NCI-H82 treated with DMSO at 0.1 percent for 48 hours (cell line): ENCODE data around the gene CGB1.

Experiments
- DNase-seq: peaks from one replicate; lab custom pipeline; 2025; ENCODE audit not compliant: unreplicated experiment; lab: John Stamatoyannopoulos, UW

Gene CGB1

DNA sequence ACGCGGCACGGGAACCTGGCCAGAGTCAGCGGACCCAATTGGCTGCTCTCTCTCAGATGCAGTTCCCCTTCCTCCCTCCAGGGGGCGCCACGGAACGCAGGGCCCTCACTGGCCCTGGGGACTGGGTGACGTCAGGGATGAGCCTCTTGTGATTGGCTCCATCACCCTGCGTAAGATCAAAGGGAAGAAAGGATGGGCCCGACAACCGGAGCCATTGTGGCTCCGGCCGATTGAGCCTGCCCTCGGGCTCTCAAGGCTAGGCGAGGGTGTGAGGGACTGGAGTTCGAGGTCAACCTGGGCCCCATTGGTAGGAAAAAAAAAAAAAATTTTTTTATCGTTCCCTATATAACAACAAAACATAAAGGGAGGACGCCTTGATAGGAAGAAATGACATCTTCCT is at the start of gene CGB1:
Gene CGB1, minus strand, starts transcription at position 81 of the 400 bp plus-strand sequence. CDS start 184 bp downstream, outside the sequence.
- DNase-seq = peak; percentile 57

DNA sequence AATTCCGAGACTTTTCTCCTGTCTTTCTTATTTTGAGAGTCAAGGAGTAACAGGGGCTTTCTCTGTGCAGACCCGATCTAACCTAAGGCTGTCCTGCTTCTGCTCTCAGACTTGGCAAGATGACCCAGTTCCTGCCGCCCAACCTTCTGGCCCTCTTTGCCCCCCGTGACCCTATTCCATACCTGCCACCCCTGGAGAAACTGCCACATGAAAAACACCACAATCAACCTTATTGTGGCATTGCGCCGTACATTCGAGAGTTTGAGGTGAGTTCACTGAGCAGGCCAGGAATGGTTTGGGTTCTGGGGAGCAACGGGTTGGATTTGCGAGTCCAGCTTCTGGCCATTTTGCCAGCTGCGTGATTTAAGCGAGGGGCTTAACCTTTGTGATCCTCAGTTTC is 49.6 kb upstream of the CGB1 start:
- no peak for DNase-seq

- DNase-seq = no peak
These were observed 49.2 kb upstream of the CGB1 start for GRCh38 chr19:49085868-49086232.

- peak; percentile 97 for DNase-seq
These were observed 48.5 kb upstream of the CGB1 start, which contains the start of gene SNRNP70 for GRCh38 chr19:49085020-49085867. Gene SNRNP70, plus strand, starts transcription at chr19:49085451. Its CDS starts 964 bp downstream, at chr19:49086415.

DNA sequence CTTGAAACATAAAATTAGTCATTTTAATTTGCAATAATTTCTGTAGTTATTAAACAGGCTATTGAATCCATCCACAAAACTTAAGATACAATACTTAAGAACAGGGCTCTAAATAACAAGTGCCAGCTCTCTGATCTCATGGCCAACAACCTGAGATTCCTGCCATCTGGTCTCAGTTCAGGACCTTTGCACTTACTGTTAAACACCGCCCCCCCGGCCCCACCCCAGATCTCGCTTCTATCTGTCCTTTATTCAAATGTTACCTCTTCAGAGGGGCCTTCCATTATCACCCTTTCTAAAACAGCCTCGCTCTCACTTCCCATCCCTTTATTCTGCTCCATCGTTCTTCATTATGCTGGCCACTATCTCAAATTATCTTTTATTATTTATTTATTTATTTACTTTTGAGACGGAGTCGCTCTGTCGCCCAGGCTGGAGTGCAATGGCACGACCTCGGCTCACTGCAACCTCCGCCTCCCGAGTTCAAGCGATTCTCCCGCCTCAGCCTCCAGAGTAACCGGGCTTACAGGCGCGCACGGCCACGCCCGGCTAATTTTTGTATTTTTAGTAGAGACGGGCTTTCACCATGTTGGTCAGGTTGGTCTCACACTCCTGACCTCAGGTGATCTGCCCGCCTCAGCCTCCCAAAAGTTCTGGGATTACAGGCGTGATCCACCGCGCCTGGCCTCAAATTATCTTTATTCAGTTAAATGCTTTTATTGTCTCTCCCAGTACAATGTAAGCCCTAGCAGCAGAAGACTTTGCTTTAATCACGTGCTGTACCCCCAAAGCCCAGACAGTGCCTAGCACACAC is 47.7 kb upstream of the CGB1 start:
- no peak for DNase-seq

- no peak for DNase-seq
These were observed 44.6 kb upstream of the CGB1 start for GRCh38 chr19:49081273-49081672.

- DNase-seq = no peak
These were observed 43.7 kb upstream of the CGB1 start for GRCh38 chr19:49080392-49080791.

DNA sequence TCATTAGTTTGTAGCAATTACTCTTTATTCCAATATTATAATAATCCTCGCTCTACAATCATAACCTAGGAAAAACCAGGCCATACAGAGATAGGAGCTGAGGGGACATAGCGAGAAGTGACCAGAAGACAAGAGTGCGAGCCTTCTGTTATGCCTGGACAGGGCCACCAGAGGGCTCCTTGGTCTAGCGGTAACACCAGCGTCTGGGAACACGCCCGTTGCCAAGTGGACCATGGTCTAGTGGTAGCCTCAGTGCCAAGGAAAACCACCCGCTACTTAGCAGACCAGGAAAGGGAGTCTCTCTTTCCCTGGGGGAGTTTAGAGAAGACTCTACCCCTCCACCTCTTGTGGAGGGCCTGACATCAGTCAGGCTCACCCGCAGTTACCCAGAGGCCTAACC is 38.2 kb upstream of the CGB1 start:
- peak; percentile 7 for DNase-seq

GRCh38 chr19:49073514-49074378 is 37.1 kb upstream of the CGB1 start:
- DNase-seq = peak; percentile 46

GRCh38 chr19:49071860-49072547 is 35.3 kb upstream of the CGB1 start:
- DNase-seq = peak; percentile 42

DNA sequence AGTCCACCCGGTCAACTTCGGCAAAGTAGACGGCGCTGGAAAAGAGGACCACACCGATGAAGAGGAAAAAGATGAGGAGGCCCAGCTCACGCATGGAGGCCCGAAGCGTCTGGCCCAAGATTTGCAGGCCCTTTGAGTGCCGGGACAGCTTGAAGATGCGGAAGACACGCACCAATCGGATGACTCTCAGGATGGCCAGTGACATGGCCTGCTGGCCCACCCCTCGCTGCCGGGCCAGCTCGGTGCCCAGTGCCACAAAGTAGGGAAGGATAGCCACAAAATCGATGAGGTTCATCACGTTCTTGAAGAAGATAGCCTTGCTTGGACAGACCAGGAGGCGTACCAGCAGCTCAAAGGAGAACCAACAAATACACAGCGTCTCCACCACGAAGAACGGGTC is 33.7 kb upstream of the CGB1 start:
- DNase-seq = no peak

GRCh38 chr19:49069026-49069425 is 32.3 kb upstream of the CGB1 start:
- no peak for DNase-seq

DNA sequence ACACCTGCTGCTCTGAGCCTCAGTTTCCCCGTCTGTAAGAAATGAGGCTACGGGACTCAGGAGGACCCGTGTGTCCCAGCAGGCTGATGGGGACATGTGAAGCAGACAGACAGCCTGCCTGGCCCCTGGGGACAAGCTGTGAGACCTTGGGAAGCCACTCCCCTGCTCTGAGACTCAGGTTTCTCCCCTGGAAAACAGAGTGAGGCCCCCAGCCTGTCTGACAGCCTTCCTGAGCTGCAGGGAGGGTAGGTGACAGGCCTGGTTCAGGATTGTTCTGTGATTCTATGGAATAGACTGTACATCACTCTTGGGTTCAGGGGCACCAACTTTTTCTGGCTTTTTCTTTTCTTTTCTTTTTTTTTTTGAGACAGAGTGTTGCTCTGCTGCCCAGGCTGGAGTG is 30.9 kb upstream of the CGB1 start:
- no peak for DNase-seq

DNA sequence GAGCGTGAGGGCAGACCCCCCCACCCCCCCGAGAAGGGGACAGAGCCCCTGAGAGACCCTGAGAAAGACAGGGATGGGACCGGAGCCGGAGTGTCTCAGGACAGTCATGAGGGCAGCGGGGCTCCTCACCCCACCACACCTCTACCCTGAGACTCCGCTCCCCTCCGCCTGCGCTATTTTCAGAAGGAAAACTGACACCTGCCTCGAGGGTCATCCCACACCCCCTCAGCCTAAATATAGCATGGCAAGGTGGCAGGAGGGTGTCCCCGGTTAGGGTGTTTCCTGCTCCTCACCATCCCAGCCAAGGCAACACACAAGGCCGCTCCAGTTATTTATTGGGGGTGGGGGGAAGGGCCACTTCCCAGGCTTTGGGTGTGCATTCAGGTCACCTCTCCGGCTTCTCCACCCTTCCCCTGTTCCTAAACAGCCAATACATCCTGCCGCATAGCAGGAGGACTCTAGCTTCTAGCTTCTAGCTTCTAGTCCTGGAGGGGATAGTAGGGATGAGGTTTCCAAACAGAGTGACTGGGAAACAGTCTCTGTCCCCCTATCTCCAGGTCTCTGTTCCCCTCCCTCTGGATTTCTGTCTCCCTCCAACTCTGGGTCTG is 29.3 kb upstream of the CGB1 start:
- DNase-seq = no peak

DNA sequence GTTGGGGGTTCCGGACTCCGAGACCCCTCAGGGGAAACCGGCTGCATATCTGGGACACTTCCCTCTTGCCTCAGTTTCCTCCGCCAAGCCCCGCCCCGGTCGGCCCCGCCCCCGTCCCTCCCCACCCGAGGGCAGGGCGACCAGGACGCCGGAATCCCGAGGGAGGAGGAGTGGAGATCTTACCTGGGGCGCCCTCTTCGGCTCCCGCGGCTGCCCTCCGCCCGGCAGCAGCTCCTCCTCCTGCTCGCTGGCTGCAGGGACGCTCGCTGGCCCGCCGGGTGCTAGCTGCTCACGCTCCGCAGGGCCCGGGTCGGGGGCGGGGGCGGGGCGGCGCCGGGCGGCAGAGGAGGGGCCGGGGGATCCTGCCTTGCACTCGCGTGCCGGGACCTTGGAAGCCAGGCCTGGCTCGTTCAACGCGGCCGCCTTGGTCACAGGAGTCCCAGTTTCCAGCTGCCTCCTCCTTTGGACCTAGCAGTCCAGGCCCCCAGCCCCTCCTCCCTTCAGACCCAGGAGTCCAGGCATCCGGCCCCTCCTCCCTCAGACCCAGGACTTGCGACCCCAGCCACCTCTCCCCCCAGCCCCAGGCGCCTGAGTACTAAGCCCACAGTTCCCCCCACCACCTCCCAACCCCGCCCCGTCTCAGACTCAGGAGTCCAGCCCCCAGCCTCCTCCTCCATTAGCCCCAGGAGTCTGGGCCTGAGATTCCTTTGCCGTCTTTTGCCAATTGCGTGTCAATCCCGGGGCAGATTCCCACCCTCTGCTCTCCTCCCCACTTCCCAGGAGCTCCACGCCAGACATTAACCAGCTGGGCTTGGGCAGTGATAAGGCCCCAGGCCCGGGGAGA is 28.3 kb upstream of the CGB1 start, which contains the start of gene NTF4:
Gene NTF4, minus strand, starts transcription at position 51 of the 844 bp plus-strand sequence. CDS start 2,821 bp downstream, outside the sequence.
- no peak for DNase-seq

GRCh38 chr19:49064029-49064629 is 27.4 kb upstream of the CGB1 start:
- DNase-seq = no peak

GRCh38 chr19:49061445-49061844 is 24.8 kb upstream of the CGB1 start:
- DNase-seq = no peak

- DNase-seq = no peak
These were observed 24.3 kb upstream of the CGB1 start for GRCh38 chr19:49061000-49061399.

DNA sequence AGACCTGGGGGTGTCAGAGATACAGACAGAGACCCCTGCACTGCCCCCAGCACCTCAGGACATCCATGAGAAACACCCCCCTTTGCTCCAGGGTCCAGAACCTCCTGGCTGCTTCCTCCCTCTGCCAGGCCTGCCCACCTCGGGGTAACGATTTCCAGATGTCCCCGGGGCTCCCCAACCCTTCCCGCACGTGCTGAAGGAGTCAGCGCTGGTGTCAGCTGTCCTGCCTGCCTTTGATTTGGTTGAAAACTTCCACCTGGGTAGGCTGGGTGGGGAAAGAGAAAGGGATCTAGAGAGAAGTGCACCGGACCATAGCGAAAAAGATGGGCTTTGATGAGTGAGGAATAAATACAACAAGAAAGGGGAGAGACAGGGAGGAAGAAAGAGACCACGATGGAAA is 22.4 kb upstream of the CGB1 start:
- no peak for DNase-seq
